HepG2 (cell line): Measurements from ENCODE around the gene FLYWCH1. TPM values are rescaled to one million over a fixed set of nuclear protein-coding genes. Genes with fewer than 3 reads are reported as not detected.

Source experiments
- ARID5B ChIP-seq: IDR thresholded peaks from 2 replicates; pipeline ENCODE4 v1.4.0; 2020; ENCODE audit warnings: mild to moderate bottlenecking, missing genetic modification reagents
- DNMT1 ChIP-seq: sonication (generic); formaldehyde crosslinking; IDR thresholded peaks from 2 replicates; pipeline ENCODE4 v1.5.1; 2020; ENCODE audit warnings: mild to moderate bottlenecking, missing genetic modification reagents
- ESRRA ChIP-seq: sonication (generic); formaldehyde crosslinking; IDR thresholded peaks from 2 replicates; pipeline ENCODE4 v1.5.1; 2020; ENCODE audit warnings: mild to moderate bottlenecking, low read depth, missing genetic modification reagents
- FOXC1 ChIP-seq: sonication (generic); formaldehyde crosslinking; IDR thresholded peaks from 2 replicates; pipeline ENCODE4 v1.8.0; 2022; ENCODE audit warnings: mild to moderate bottlenecking, missing genetic modification reagents, borderline replicate concordance
- HDAC2 ChIP-seq: sonication (generic); formaldehyde crosslinking; IDR thresholded peaks from 2 replicates; pipeline ENCODE4 v1.4.0; 2020; ENCODE audit warnings: missing genetic modification reagents
- HIVEP1 ChIP-seq: sonication (generic); formaldehyde crosslinking; IDR thresholded peaks from 2 replicates; pipeline ENCODE4 v1.4.0; 2020; ENCODE audit warnings: mild to moderate bottlenecking, missing genetic modification reagents
- KLF15 ChIP-seq: sonication (generic); formaldehyde crosslinking; IDR thresholded peaks from 2 replicates; pipeline ENCODE4 v1.8.1; 2023; ENCODE audit warnings: borderline replicate concordance, mild to moderate bottlenecking, inconsistent platforms, missing genetic modification reagents, mixed read lengths
- PCBP2 ChIP-seq: fragments of 200-400 bp; formaldehyde crosslinking; optimal IDR thresholded peaks from 2 replicates; pipeline ENCODE3; 2018; ENCODE audit warnings: low read length, low read depth; ENCODE audit not compliant: poor library complexity, severe bottlenecking
- POLR2A ChIP-seq, 2 experiments: IDR thresholded peaks; 2 replicates each; pipeline ENCODE4 v1.6.1; 2011; ENCODE audit warnings: low read depth in 2 of 2, low read length in 2 of 2, mild to moderate bottlenecking in 1 of 2, moderate library complexity in 1 of 2; ENCODE audit not compliant: insufficient read depth in 1 of 2
- RAD21 ChIP-seq: fragments of 450-650 bp; formaldehyde crosslinking; IDR thresholded peaks from 2 replicates; pipeline ENCODE4 v1.5.0; 2020; ENCODE audit warnings: mild to moderate bottlenecking
- REPIN1 ChIP-seq: sonication (generic); formaldehyde crosslinking; IDR thresholded peaks from 2 replicates; pipeline ENCODE4 v1.8.0; 2022; ENCODE audit warnings: missing genetic modification reagents, low read depth, mild to moderate bottlenecking, borderline replicate concordance
- SKIL ChIP-seq: sonication (generic); formaldehyde crosslinking; IDR thresholded peaks from 2 replicates; pipeline ENCODE4 v1.8.0; 2022; ENCODE audit warnings: missing genetic modification reagents, mild to moderate bottlenecking, moderate library complexity, borderline replicate concordance
- TAF1 ChIP-seq: sonication (generic); formaldehyde crosslinking; IDR thresholded peaks from 2 replicates; pipeline ENCODE4 v1.4.0; 2020; ENCODE audit warnings: missing genetic modification reagents
- TBL1XR1 ChIP-seq: fragments of 150-350 bp; IDR thresholded peaks from 2 replicates; pipeline ENCODE4 v1.6.1; 2014; ENCODE audit warnings: borderline replicate concordance, low read length; ENCODE audit not compliant: partially characterized antibody
- ZC3H4 ChIP-seq: sonication (generic); formaldehyde crosslinking; IDR thresholded peaks from 2 replicates; pipeline ENCODE4 v1.4.0; 2020; ENCODE audit warnings: missing genetic modification reagents, borderline replicate concordance
- ZFY ChIP-seq: sonication (generic); formaldehyde crosslinking; IDR thresholded peaks from 2 replicates; pipeline ENCODE4 v1.4.0; 2020; ENCODE audit warnings: missing genetic modification reagents
- ZNF232 ChIP-seq: sonication (generic); formaldehyde crosslinking; IDR thresholded peaks from 2 replicates; pipeline ENCODE4 v1.4.0; 2020; ENCODE audit warnings: missing genetic modification reagents, borderline replicate concordance
- ZNF329 ChIP-seq: sonication (generic); formaldehyde crosslinking; IDR thresholded peaks from 2 replicates; pipeline ENCODE4 v1.9.0; 2021; ENCODE audit warnings: low read depth, mild to moderate bottlenecking, missing genetic modification reagents
- ZNF558 ChIP-seq: sonication (generic); formaldehyde crosslinking; IDR thresholded peaks from 2 replicates; pipeline ENCODE4 v1.9.0; 2022; ENCODE audit warnings: mild to moderate bottlenecking, missing genetic modification reagents, borderline replicate concordance
- ZSCAN25 ChIP-seq: sonication (generic); formaldehyde crosslinking; IDR thresholded peaks from 2 replicates; pipeline ENCODE4 v1.8.0; 2022; ENCODE audit warnings: mild to moderate bottlenecking, missing genetic modification reagents
- polyA plus RNA-seq, 8 experiments: library from polyadenylated mRNA; depleted of rRNA in 3 of 8; stranded (reverse) in 7 of 8; unstranded in 1 of 8; fragments of >200 nt; fragmentation: Illumina TruSeq in 4 of 8; extraction: Trizol in 4 of 8; gene quantifications; 2 replicates each; pipeline versions ENCODE4 v1.2.1 to v1.2.3, GENCODE V29; 2011 to 2016; ENCODE audit warnings: low read depth in 4 of 8, missing spikeins in 1 of 8, mixed read lengths in 1 of 8; ENCODE audit not compliant: insufficient read depth in 1 of 8
- total RNA-seq, 5 experiments: library from RNA; depleted of rRNA; stranded (reverse); fragments of >200 nt; fragmentation: Illumina TruSeq; extraction: Trizol; gene quantifications; 2 replicates each; pipeline ENCODE4 v1.2.3, GENCODE V29; 2016; ENCODE audit warnings: low read depth in 1 of 5
- TF ChIP-seq, protein P1 (sequence below): sonication (generic); formaldehyde crosslinking; IDR thresholded peaks from 2 replicates; pipeline ENCODE4 v1.4.0; 2020; ENCODE audit warnings: low read depth, mild to moderate bottlenecking, missing genetic modification reagents

The FLYWCH1 gene
- total and polyA plus RNA-seq, 2 of the 13 experiments (the other 11 are each of a cell fraction or from before 2014, with no cell fraction given), result 7.3 to 12.4 TPM

- TF ChIP-seq HIVEP1 (CRISPR knock-in tag) (0 out of 2 replicates have a peak, but pooled peaks have one; percentile 53), PCBP2 (no peak), ZNF232 (CRISPR knock-in tag) (0 out of 2 replicates have a peak, but pooled peaks have one; percentile 50), RAD21 (peak; percentile 44), TBL1XR1 (peak; percentile 20), ZNF558 (CRISPR knock-in tag) (no peak), SKIL (CRISPR knock-in tag) (0 out of 2 replicates have a peak, but pooled peaks have one; percentile 45), KLF15 (CRISPR knock-in tag) (no peak), ZC3H4 (CRISPR knock-in tag) (no peak), ZNF329 (CRISPR knock-in tag) (0 out of 2 replicates have a peak, but pooled peaks have one; percentile 36), DNMT1 (0 out of 2 replicates have a peak, but pooled peaks have one; percentile 27), REPIN1 (0 out of 2 replicates have a peak, but pooled peaks have one; percentile 24), HDAC2 (CRISPR knock-in tag) (peak; percentile 63), TAF1 (CRISPR knock-in tag) (peak; percentile 49; the same call in 1 of the 2 replicates), FOXC1 (CRISPR knock-in tag) (no peak), ARID5B (CRISPR knock-in tag) (peak; percentile 23; the same call in 1 of the 2 replicates), ZSCAN25 (peak; percentile 99), POLR2A (IDR thresholded peaks at IDR 0.05; ENCODE audit: insufficient read depth in 1 of 2, low read depth in 2 of 2, low read length in 2 of 2) (peak in 1 of 2 experiments; percentile 66), ZFY (CRISPR knock-in tag) (peak; percentile 57), ESRRA (0 out of 2 replicates have a peak, but pooled peaks have one; percentile 33)
- TF ChIP-seq, protein P1, sequence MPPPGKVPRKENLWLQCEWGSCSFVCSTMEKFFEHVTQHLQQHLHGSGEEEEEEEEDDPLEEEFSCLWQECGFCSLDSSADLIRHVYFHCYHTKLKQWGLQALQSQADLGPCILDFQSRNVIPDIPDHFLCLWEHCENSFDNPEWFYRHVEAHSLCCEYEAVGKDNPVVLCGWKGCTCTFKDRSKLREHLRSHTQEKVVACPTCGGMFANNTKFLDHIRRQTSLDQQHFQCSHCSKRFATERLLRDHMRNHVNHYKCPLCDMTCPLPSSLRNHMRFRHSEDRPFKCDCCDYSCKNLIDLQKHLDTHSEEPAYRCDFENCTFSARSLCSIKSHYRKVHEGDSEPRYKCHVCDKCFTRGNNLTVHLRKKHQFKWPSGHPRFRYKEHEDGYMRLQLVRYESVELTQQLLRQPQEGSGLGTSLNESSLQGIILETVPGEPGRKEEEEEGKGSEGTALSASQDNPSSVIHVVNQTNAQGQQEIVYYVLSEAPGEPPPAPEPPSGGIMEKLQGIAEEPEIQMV (CRISPR knock-in tag), result no peak
These were observed 58.1 kb downstream of the FLYWCH1 start (continued) for GRCh38 chr16:2969545-2970521.
